ENCODE results near the gene GNB2. TPM values are rescaled to one million over a fixed set of nuclear protein-coding genes. Genes with fewer than 3 reads are reported as not detected.

The GNB2 gene
- total RNA-seq, 2 experiments from 2014 or later = 263 to 266 TPM

DNA sequence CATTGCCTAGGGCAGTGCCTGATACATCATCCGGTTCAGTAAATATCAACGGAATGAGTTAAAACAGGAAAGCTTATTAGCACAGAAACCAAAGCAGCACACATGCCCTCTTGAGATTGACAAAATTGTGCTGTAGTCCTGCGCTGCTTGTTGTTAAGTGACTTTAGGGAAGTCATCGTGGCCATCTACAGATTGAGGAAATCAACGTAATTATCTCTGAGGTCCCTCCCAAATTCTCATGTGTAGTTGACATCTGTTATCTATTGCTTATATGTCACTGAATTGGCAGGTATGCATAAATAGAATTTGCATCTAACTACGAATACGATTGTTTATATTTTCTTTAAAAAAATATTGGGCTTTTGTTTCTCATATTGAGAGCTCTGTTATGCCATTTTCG is 3.5 kb upstream of the GNB2 start:
- Mint-ChIP-seq H3K27ac (no peak overlapping the region), H3K4me1 (peaks cover 7% of the 10 kb centered on the region), H3K9me3 (no peaks in the 10 kb centered on the region), H3K27me3 (peaks cover 18% of the 10 kb centered on the region), H3K4me3 (no peak overlapping the region), H3K36me3 (ENCODE audit: low read depth) (peaks cover 10% of the 10 kb centered on the region)
- ChIA-PET POLR2A (no interaction called here), CTCF (interaction anchor here (3.3 kb wide), 1 partner anchor 35 kb away, joined by 8 read pairs; the partner anchor contains the start of gene POP7)
- no peak for DNase-seq

DNA sequence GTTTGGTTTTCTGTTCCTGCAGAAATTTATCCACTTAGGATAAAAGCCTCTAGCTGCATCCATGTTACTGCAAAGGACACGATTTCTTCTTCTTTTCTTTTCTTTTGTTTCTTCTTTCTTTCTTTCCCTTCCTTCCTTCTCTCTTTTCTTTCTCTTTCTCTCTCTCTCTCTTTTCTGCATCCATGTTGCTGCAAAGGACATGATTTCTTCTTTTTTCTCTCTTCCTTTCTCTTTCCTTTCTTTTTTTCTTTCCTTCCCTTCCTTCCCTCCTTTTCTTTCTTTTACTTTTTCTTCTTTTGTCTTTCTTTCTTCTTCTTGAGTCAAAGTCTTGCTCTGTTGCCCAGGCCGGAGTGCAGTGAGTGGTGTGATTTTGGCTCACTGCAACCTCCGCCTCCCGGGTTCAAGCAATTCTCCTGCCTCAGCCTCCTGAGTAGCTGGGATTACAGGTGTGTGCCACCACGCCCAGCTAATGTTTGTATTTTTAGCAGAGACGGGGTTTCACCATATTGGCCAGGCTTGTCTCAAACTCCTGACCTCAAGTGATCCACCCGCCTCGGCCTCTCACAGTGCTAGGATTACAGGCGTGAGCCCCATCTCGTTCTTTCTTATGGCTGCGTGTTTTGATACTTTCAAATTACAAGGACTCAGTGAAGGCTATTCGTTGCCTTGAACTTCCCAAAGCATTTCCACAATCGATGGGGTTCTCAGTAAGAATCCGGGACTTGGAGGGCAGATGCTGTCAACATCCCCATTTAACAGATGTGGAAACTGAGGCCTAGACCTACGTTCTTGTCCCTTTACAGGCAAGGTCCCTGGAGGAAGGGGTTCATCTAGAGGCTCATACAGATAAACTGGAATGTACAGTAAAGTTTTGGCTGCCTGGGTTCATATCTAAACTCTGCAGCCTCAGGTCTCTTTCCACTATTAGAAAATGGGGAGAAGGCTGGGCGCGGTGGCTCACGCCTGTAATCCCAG is 1.9 kb upstream of the GNB2 start:
- ChIA-PET CTCF (interaction anchor here (1.5 to 3.3 kb wide), 3 partner anchors 34 to 37 kb away, joined by 8 to 13 read pairs (median 9); partner anchors contain the start of gene POP7), POLR2A (interaction anchor here (0.7 to 4.5 kb wide), 2 partner anchors 59 to 68 kb away, joined by 3 to 38 read pairs; partner anchors contain the start of gene MOSPD3)
- no peak for DNase-seq
- peaks cover 18% of the 10 kb centered on the region for H3K27me3 Mint-ChIP-seq
- H3K27ac Mint-ChIP-seq = no peak overlapping the region
- H3K4me1 Mint-ChIP-seq = peaks cover 11% of the 10 kb centered on the region
- H3K4me3 Mint-ChIP-seq = no peak overlapping the region
- H3K9me3 Mint-ChIP-seq = no peaks in the 10 kb centered on the region
- H3K36me3 Mint-ChIP-seq (ENCODE audit: low read depth) = peaks cover 17% of the 10 kb centered on the region

DNA sequence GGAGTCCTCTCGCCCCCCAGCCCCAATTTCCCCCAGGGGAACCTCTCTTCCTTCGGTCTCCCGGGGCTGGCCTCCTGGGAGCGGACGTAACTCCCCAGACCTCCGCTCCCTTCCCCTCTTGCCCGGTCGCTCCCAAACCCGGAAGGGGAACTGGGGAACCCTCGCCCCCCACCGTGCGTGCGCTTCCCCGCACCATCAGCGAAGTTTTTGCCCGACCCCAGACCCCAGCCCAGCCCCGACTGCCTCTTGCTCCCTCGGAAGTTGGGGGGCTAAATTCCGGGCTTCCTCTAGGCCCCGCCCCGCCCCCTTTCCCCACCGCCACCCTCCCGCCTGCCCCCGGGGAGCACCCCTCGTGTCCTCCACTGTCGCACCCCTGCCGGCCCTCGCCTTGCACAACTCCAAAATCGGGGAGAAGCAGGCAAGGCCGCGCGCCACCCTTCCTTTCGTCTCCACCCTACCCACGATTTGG is 436 bp downstream of the GNB2 start:
- H3K36me3 Mint-ChIP-seq (ENCODE audit: low read depth) = peaks cover 30% of the 10 kb centered on the region
- DNase-seq = peak; percentile 44
- peak overlapping the region; percentile 98 for H3K4me3 Mint-ChIP-seq
- peaks cover 21% of the 10 kb centered on the region for H3K4me1 Mint-ChIP-seq
- H3K27ac Mint-ChIP-seq = peak overlapping the region; percentile 93
- ChIA-PET POLR2A (interaction anchor here (0.9 to 4.5 kb wide), 7 partner anchors 32 to 105 kb away, joined by 3 to 38 read pairs (median 6); partner anchors contain the start of genes FBXO24, LRCH4, MOSPD3 and POP7), CTCF (interaction anchor here (1.4 to 2.2 kb wide), 2 partner anchors 41 to 62 kb away, joined by 3 to 7 read pairs; partner anchors contain the start of gene MOSPD3)
- peaks cover 10% of the 10 kb centered on the region for H3K27me3 Mint-ChIP-seq
- H3K9me3 Mint-ChIP-seq = no peaks in the 10 kb centered on the region

DNA sequence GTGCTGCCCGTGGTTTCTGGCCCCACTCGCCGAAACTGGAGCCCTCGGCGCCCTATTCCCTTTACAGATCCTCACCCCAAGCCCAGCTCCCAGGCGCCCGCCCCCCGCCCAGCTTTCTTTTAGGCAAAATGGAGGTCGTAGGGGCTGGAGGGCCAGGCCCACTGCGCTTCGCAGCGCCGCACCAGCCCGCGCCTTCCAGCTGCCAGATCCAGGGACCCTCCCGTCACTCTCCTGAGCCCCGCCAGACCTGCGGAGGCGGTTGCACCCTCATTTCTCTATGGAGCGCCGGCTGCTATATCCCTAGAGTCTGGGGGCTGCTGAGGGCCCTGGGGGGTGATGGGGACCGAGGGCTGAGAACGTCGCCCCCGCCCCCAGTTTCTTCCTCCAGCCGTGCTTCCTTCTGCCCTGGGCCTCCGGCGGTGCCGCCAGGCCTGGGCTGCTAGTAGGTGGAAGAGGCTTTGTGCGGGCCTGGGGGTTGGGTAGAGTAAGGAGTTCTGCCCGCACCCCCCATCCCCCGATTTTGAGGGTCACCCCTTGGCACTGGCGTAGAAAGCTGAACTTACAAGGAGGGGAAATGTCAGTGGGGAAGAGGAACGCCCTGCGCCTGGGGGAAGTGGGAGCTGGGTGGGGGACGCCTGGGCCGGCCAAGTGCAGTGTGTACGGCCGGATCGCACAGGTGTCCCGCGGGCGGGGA is 1.0 kb downstream of the GNB2 start:
- Mint-ChIP-seq H3K27ac (peak overlapping the region; percentile 93), H3K36me3 (ENCODE audit: low read depth) (peaks cover 35% of the 10 kb centered on the region), H3K4me3 (peak overlapping the region; percentile 98), H3K27me3 (peaks cover 10% of the 10 kb centered on the region), H3K4me1 (peaks cover 25% of the 10 kb centered on the region), H3K9me3 (no peaks in the 10 kb centered on the region)
- ChIA-PET CTCF (interaction anchor here (1.4 to 3.9 kb wide), 4 partner anchors 18 to 62 kb away, joined by 3 to 23 read pairs (median 6); partner anchors contain the start of gene MOSPD3), POLR2A (interaction anchor here (0.6 to 4.5 kb wide), 14 partner anchors 16 to 136 kb away, joined by 3 to 38 read pairs (median 4); partner anchors contain the start of genes AGFG2, FBXO24, LRCH4 and MOSPD3)
- no peak for DNase-seq

DNA sequence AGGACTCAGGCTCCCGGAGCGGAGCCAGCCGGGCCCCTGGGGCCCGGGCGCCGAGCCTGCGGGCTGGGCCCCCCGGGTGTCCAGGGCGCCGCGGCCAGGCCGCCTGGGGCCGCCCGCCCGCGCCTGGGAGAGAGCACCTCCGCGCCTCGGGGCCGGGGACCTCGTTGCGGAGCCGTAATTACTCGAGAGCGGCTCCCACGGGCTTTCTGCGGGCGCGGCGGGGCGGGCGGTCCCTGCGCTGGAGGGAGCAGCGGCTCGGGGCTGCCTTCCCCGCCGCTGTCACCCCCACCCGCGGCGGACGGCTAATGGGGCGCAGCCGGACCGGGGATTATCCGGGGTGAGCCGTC is 1.5 kb downstream of the GNB2 start:
- peaks cover 31% of the 10 kb centered on the region for H3K4me1 Mint-ChIP-seq
- peak overlapping the region; percentile 93 for H3K27ac Mint-ChIP-seq
- peaks cover 41% of the 10 kb centered on the region for H3K36me3 Mint-ChIP-seq (ENCODE audit: low read depth)
- CTCF ChIA-PET = interaction anchor here (1.3 to 3.9 kb wide), 5 partner anchors 17 to 63 kb away, joined by 3 to 23 read pairs (median 6); partner anchors contain the start of genes MOSPD3 and POP7
- peaks cover 7% of the 10 kb centered on the region for H3K27me3 Mint-ChIP-seq
- no peak for DNase-seq
- no peaks in the 10 kb centered on the region for H3K9me3 Mint-ChIP-seq
- H3K4me3 Mint-ChIP-seq = peak overlapping the region; percentile 98
- POLR2A ChIA-PET = interaction anchor here (0.6 to 4.5 kb wide), 14 partner anchors 16 to 136 kb away, joined by 3 to 38 read pairs (median 4); partner anchors contain the start of genes AGFG2, FBXO24, LRCH4 and MOSPD3

DNA sequence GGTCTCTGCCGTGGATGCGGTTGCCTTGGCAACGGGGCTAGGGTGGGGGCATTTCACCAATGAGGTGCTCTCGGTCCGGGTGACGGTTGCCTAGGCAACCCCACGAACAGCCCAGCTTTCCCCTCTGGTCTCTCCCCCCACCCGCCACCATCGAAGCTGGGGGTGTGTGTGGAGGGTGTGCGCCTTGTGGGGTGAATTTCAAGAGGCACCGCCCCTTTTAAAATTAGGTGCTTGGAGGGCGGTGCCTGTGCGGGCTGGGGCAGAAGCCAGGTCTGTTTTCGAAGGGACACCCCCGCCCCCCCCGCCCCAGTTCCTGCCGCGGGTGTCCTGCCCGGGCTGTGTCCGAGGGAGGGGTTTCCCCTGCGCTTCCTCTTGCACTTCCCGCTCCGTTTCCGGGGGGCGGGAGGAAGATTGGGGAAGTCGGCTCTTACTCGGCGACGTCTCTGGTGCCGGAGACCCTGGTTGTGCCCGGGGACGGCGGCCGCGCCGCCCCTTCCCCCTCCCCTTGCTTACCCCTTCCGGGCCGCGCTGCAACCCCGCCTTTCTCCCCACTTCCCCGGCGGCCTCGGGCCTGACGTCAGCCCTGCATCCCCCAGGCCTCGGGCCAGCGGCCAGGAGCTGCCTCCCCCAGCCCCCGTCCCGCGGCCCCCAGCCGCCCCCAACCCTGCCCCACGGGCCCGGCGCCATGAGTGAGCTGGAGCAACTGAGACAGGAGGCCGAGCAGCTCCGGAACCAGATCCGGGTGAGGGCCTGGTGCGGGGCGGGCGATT is 2.2 kb downstream of the GNB2 start:
- peaks cover 43% of the 10 kb centered on the region for H3K36me3 Mint-ChIP-seq (ENCODE audit: low read depth)
- peak overlapping the region; percentile 87 for H3K4me3 Mint-ChIP-seq
- no peaks in the 10 kb centered on the region for H3K9me3 Mint-ChIP-seq
- H3K27me3 Mint-ChIP-seq = peaks cover 7% of the 10 kb centered on the region
- ChIA-PET POLR2A (interaction anchor here (0.5 to 4.5 kb wide), 14 partner anchors 15 to 239 kb away, joined by 3 to 38 read pairs (median 5); partner anchors contain the start of genes FBXO24, LRCH4, MOSPD3 and POP7), CTCF (interaction anchor here (1.3 to 3.9 kb wide), 5 partner anchors 14 to 43 kb away, joined by 4 to 23 read pairs (median 6); partner anchors contain the start of gene POP7)
- peaks cover 37% of the 10 kb centered on the region for H3K4me1 Mint-ChIP-seq
- H3K27ac Mint-ChIP-seq = peak overlapping the region; percentile 93
- peak; percentile 92 for DNase-seq

DNA sequence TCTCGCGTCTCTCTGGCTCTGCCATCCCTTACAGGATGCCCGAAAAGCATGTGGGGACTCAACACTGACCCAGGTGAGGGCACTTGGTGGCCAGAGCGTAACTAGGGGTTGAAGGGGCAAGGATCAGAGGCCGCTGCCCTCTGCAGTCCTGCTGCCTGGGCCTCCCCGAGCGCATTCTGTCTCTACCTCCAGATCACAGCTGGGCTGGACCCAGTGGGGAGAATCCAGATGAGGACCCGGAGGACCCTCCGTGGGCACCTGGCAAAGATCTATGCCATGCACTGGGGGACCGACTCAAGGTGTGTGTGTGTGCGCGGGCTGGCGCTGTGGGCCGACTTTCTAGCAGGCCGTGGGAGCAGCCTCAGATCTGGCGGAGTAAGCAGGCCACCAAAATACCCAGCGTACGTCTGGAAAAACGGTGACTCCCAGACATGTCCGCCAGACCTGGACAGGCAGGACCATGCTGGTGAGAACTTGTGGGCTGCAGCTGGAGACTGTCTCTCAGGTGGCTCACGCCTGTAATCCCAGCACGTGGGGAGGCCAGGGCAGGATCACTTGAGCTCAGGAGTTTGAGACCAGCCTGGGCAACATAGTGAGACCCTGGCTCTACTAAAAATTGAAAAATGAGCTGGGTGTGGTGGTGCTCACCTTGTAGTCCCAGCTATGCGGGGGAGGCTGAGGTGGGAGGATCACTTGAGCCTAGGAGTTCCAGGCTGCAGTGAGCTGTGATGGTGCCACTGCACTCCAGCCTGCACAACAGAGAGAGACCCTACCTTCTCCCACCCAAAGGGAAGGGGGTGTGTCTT is 3.2 kb downstream of the GNB2 start:
- DNase-seq = no peak
- Mint-ChIP-seq H3K4me1 (peaks cover 41% of the 10 kb centered on the region), H3K9me3 (no peaks in the 10 kb centered on the region), H3K36me3 (ENCODE audit: low read depth) (peaks cover 45% of the 10 kb centered on the region), H3K4me3 (peak overlapping the region; percentile 87), H3K27ac (peak overlapping the region; percentile 93), H3K27me3 (no peaks in the 10 kb centered on the region)
- POLR2A ChIA-PET = interaction anchor here (0.5 to 4.5 kb wide), 12 partner anchors 13 to 240 kb away, joined by 3 to 38 read pairs (median 6); partner anchors contain the start of genes FBXO24, LRCH4, MOSPD3 and POP7
- CTCF ChIA-PET = interaction anchor here (0.6 to 3.9 kb wide), 4 partner anchors 13 to 63 kb away, joined by 3 to 23 read pairs (median 6); partner anchors contain the start of gene POP7

DNA sequence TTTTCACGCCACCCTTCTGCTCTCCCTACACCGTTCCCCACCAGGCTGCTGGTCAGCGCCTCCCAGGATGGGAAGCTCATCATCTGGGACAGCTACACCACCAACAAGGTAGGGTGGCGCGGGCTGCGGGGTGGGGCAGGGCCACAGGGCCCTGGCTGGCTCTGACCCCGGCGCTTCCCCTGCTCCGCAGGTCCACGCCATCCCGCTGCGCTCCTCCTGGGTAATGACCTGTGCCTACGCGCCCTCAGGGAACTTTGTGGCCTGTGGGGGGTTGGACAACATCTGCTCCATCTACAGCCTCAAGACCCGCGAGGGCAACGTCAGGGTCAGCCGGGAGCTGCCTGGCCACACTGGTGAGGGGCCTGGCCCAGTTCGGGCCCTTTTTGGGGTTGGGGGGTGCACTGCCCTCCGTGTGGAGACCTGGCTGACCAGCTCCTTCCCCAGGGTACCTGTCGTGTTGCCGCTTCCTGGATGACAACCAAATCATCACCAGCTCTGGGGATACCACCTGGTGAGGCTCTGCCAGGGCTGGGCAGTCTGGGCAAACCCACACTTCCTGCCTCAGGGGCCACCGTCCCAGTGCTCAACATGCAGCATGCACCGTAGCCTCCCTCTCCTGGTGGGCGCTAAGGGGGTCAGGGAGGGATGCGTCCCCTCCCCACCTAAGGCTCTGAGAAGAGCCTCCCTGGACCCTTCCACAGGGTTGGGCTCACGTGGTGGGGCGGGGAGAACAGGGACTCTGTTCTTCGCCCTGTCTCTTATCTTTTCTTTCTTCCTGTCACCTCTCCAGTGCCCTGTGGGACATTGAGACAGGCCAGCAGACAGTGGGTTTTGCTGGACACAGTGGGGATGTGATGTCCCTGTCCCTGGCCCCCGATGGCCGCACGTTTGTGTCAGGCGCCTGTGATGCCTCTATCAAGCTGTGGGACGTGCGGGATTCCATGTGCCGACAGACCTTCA is 4.0 kb downstream of the GNB2 start:
- no peak for DNase-seq
- Mint-ChIP-seq H3K36me3 (ENCODE audit: low read depth) (peaks cover 50% of the 10 kb centered on the region), H3K4me3 (peak overlapping the region; percentile 43), H3K27ac (peak overlapping the region; percentile 71), H3K9me3 (no peaks in the 10 kb centered on the region), H3K4me1 (peaks cover 42% of the 10 kb centered on the region), H3K27me3 (no peaks in the 10 kb centered on the region)
- ChIA-PET CTCF (interaction anchor here (0.6 to 3.9 kb wide), 3 partner anchors 12 to 64 kb away, joined by 3 to 23 read pairs (median 5); no protein-coding TSS in a partner anchor), POLR2A (interaction anchor here (0.9 to 3.7 kb wide), 8 partner anchors 12 to 241 kb away, joined by 3 to 30 read pairs (median 6); partner anchors contain the start of genes FBXO24, LRCH4, MOSPD3 and POP7)

DNA sequence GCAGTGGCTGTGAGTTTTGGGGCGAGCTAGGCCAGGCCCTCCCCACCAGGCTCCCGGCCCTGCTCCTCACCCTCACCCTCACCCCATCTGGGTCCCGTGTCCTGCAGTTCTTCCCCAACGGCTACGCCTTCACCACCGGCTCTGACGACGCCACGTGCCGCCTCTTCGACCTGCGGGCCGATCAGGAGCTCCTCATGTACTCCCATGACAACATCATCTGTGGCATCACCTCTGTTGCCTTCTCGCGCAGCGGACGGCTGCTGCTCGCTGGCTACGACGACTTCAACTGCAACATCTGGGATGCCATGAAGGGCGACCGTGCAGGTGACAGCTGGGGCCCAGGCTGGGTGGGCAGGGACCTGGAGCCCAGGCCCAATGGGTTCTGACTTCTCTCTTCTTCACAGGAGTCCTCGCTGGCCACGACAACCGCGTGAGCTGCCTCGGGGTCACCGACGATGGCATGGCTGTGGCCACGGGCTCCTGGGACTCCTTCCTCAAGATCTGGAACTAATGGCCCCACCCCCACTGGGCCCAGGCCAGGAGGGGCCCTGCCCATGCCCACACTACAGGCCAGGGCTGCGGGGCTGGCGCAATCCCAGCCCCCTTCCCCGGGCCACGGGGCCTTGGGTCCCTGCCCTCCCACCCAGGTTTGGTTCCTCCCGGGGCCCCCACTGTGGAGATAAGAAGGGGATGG is 4.9 kb downstream of the GNB2 start:
- Mint-ChIP-seq H3K36me3 (ENCODE audit: low read depth) (peaks cover 54% of the 10 kb centered on the region), H3K27ac (peak overlapping the region; percentile 71), H3K4me3 (no peak overlapping the region), H3K9me3 (no peaks in the 10 kb centered on the region), H3K27me3 (no peaks in the 10 kb centered on the region), H3K4me1 (peaks cover 36% of the 10 kb centered on the region)
- no peak for DNase-seq
- ChIA-PET CTCF (interaction anchor here (3.9 kb wide), 1 partner anchor 14 kb away, joined by 23 read pairs; no protein-coding TSS in a partner anchor), POLR2A (interaction anchor here (0.9 to 1.6 kb wide), 4 partner anchors 21 to 73 kb away, joined by 3 to 7 read pairs (median 4); partner anchors contain the start of gene MOSPD3)
